Activated naive CD8-positive, alpha-beta T cell treated with anti-CD3 and anti-CD28 coated beads, Interleukin-2, amount 50 U/mL, for 24 hours (primary cell): ENCODE measurements around the gene PALLD.

ENCODE experiments used
- ATAC-seq: fragments of 150-1000 bp; cut with Tn5 transposase; one replicate; pipeline ENCODE4 v1.10.0; 2021
- DNase-seq: peaks from one replicate; pipeline ENCODE4 v3.0.0; 2021
- H3K27ac Mint-ChIP-seq: one replicate; pipeline ENCODE4 v1.8.0; 2021; ENCODE audit warnings: mild to moderate bottlenecking, mixed read lengths
- H3K27me3 Mint-ChIP-seq: one replicate; pipeline ENCODE4 v1.8.0; 2021; ENCODE audit warnings: mixed read lengths
- H3K36me3 Mint-ChIP-seq: one replicate; pipeline ENCODE4 v1.8.0; 2021; ENCODE audit warnings: low read depth, mixed read lengths
- H3K4me1 Mint-ChIP-seq: one replicate; pipeline ENCODE4 v1.8.0; 2021; ENCODE audit warnings: mixed read lengths
- H3K4me3 Mint-ChIP-seq: one replicate; pipeline ENCODE4 v1.8.0; 2021; ENCODE audit warnings: mild to moderate bottlenecking, moderate library complexity, mixed read lengths
- H3K9me3 Mint-ChIP-seq: one replicate; pipeline ENCODE4 v1.8.0; 2021; ENCODE audit warnings: mixed read lengths

The PALLD gene

GRCh38 chr4:168651374-168651773 is 154.5 kb downstream of the PALLD start:
- DNase-seq (no peak), ATAC-seq (no peak)
- Mint-ChIP-seq H3K27ac (no peak overlapping the region), H3K9me3 (no peaks in the 10 kb centered on the region), H3K36me3 (no peaks in the 10 kb centered on the region), H3K4me1 (no peaks in the 10 kb centered on the region), H3K27me3 (peaks cover 14% of the 10 kb centered on the region), H3K4me3 (no peak overlapping the region)

GRCh38 chr4:168651864-168652263 is 155.0 kb downstream of the PALLD start:
- H3K4me1 Mint-ChIP-seq = no peaks in the 10 kb centered on the region
- H3K4me3 Mint-ChIP-seq = no peak overlapping the region
- DNase-seq (no peak), ATAC-seq (no peak)
- no peaks in the 10 kb centered on the region for H3K36me3 Mint-ChIP-seq
- no peaks in the 10 kb centered on the region for H3K9me3 Mint-ChIP-seq
- peaks cover 15% of the 10 kb centered on the region for H3K27me3 Mint-ChIP-seq
- H3K27ac Mint-ChIP-seq = no peak overlapping the region

- Mint-ChIP-seq H3K9me3 (no peaks in the 10 kb centered on the region), H3K4me1 (no peaks in the 10 kb centered on the region), H3K36me3 (no peaks in the 10 kb centered on the region), H3K27ac (no peak overlapping the region), H3K4me3 (no peak overlapping the region), H3K27me3 (peaks cover 17% of the 10 kb centered on the region)
- DNase-seq = no peak
- ATAC-seq = no peak
Observed at GRCh38 chr4:168652755-168653154, 155.9 kb downstream of the PALLD start.

GRCh38 chr4:168654104-168654847 is 157.4 kb downstream of the PALLD start:
- H3K27ac Mint-ChIP-seq = no peak overlapping the region
- ATAC-seq (no peak), DNase-seq (no peak)
- H3K27me3 Mint-ChIP-seq = peaks cover 17% of the 10 kb centered on the region
- no peak overlapping the region for H3K4me3 Mint-ChIP-seq
- no peaks in the 10 kb centered on the region for H3K9me3 Mint-ChIP-seq
- H3K36me3 Mint-ChIP-seq = no peaks in the 10 kb centered on the region
- H3K4me1 Mint-ChIP-seq = no peaks in the 10 kb centered on the region

- H3K4me1 Mint-ChIP-seq = no peaks in the 10 kb centered on the region
- no peak for ATAC-seq
- no peak for DNase-seq
- H3K4me3 Mint-ChIP-seq = no peak overlapping the region
- H3K36me3 Mint-ChIP-seq = no peaks in the 10 kb centered on the region
- peaks cover 17% of the 10 kb centered on the region for H3K27me3 Mint-ChIP-seq
- H3K27ac Mint-ChIP-seq = no peak overlapping the region
- no peaks in the 10 kb centered on the region for H3K9me3 Mint-ChIP-seq
Observed at GRCh38 chr4:168654848-168655174, 158.0 kb downstream of the PALLD start.

- Mint-ChIP-seq H3K4me1 (no peaks in the 10 kb centered on the region), H3K27me3 (peaks cover 16% of the 10 kb centered on the region)
Observed at GRCh38 chr4:168655182-168655581, 158.3 kb downstream of the PALLD start.

DNA sequence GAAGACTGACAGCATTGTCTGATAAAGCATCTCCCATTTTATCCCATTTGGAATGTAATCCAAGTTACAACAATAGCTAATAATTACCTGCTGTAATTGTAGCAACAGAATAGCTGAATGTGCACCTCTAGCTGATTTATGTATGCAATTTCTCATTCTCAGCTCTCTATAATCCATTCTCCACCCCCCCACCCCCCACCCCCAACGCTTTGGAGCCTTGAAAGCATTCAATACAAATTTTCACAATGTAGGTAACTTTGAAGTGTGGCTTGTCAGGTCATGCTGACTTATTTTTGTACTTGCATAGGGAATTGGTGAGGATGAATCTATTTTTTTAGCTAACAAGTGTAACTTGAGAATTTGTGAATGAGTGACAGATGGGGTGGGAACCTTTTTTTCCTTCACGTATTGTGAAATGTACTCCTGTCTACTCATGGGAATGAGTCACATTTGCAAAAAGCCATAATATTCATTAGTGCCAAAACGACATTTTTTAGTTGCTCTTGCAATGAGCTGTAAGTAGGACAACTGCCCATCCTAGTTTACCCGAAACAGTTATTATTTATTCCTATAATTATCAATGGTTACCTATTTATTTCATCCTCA is 159.3 kb downstream of the PALLD start:
- Mint-ChIP-seq H3K27ac (no peak overlapping the region), H3K4me3 (no peak overlapping the region), H3K9me3 (no peaks in the 10 kb centered on the region), H3K27me3 (peaks cover 14% of the 10 kb centered on the region), H3K36me3 (no peaks in the 10 kb centered on the region), H3K4me1 (no peaks in the 10 kb centered on the region)
- DNase-seq (no peak), ATAC-seq (no peak)

More at GRCh38 chr4:168655182-168655581, 158.3 kb downstream of the PALLD start:
- Mint-ChIP-seq H3K4me3 (no peak overlapping the region), H3K27ac (no peak overlapping the region), H3K9me3 (no peaks in the 10 kb centered on the region), H3K36me3 (no peaks in the 10 kb centered on the region)
- DNase-seq (no peak), ATAC-seq (no peak)

DNA sequence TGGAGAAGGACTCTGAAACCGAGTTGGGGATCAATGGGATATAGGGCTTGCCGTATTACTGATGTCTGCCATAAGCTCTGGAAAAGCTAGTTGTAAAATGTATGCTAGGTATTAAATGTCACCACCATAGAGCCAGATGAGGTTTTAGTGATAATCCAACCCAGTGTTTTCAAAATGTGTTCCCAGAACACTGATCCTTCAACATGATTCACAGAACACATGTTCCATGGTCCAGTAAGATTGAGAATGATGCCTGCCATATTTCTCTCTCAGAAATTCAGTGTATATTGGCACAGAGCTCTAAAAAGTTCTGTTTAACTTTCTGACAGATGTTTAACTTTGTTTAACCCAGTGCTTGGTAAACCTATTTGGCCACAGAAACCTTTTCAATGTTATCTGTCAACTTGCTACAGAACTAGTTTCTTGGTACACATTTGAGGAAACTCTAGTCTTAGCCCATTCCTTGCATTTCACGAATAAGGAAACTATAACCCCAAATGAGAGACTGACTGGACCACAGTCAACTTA is 160.2 kb downstream of the PALLD start:
- Mint-ChIP-seq H3K4me3 (no peak overlapping the region), H3K27me3 (peaks cover 10% of the 10 kb centered on the region), H3K36me3 (no peaks in the 10 kb centered on the region), H3K4me1 (no peaks in the 10 kb centered on the region), H3K9me3 (no peaks in the 10 kb centered on the region), H3K27ac (no peak overlapping the region)
- ATAC-seq (no peak), DNase-seq (no peak)

- no peaks in the 10 kb centered on the region for H3K36me3 Mint-ChIP-seq
- peaks cover 12% of the 10 kb centered on the region for H3K27me3 Mint-ChIP-seq
- H3K4me3 Mint-ChIP-seq = no peak overlapping the region
- no peak for DNase-seq
- ATAC-seq = no peak
- no peaks in the 10 kb centered on the region for H3K9me3 Mint-ChIP-seq
- no peaks in the 10 kb centered on the region for H3K4me1 Mint-ChIP-seq
- no peak overlapping the region for H3K27ac Mint-ChIP-seq
Observed at GRCh38 chr4:168658751-168659150, 161.9 kb downstream of the PALLD start.

DNA sequence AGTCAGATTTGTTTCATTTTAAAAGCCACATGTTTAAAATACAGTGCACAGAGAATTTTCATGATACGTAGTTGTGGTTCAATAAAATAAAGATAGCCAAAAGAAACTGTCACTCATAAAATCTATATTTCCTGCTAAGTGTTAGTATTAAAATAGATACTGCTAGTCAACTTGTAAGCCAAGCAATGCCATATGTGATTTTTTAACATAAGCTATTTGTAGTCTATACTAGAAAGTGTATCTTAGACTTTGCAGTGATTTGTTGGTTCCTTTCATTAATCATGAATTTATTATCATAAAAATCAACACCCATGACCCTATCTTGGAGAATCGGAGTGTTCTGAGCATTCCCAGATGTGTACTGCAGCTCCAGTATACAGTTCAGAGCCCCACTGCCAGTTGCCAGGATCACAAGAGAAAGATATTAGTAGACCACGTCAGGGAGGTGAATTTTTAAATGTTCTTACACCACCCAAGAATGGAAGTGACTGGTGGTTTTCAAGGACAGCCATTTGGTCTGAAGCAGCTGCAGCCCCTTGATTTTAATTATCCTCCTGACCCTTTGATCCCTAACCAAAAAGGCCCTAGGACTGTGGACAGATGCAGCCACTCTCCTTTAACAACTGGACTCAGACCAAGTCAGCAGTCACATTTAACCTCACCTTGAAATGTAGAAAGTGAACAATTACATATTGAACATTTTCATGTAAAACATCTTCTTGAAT is 163.1 kb downstream of the PALLD start:
- Mint-ChIP-seq H3K9me3 (no peaks in the 10 kb centered on the region), H3K27ac (no peak overlapping the region), H3K4me1 (no peaks in the 10 kb centered on the region), H3K36me3 (no peaks in the 10 kb centered on the region), H3K27me3 (peaks cover 12% of the 10 kb centered on the region), H3K4me3 (no peak overlapping the region)
- ATAC-seq (no peak), DNase-seq (no peak)

DNA sequence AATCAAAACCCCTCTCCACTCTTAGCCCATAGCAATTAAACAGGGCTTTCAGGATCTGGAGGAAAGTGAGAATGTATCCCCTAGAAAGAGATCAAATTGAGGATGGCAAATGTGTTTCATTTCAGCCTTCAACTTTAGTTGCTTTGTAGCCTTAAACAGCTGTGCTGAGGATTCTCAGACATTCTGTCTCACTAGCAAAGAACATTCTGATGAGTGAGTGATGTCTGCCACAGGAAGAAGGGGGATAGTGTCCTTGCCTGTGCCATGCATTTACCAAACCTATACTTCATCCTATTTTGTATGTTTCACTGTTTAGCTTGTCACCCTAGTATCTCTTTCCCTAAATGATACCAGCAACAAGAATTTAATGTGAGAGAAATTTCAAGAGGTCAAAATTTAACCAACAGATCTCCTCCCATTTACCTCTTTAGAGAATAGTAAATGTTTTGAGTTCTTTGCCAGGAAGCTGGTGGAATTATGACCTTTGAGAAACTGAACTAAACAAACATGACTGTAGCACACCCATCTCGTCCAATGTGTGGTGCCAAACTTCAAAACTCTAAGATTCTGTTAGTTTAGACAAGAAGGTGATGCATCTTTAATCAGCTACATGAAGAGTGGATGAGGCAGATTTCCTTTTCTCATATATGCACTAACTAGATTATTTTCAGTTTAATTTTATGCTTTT is 165.6 kb downstream of the PALLD start:
- DNase-seq = no peak
- Mint-ChIP-seq H3K9me3 (no peaks in the 10 kb centered on the region), H3K4me3 (no peak overlapping the region), H3K36me3 (no peaks in the 10 kb centered on the region), H3K27ac (no peak overlapping the region), H3K27me3 (peaks cover 2% of the 10 kb centered on the region), H3K4me1 (no peaks in the 10 kb centered on the region)
- no peak for ATAC-seq

GRCh38 chr4:168664242-168664891 is 167.5 kb downstream of the PALLD start:
- peaks cover 2% of the 10 kb centered on the region for H3K27me3 Mint-ChIP-seq
- no peak for ATAC-seq
- no peak for DNase-seq
- no peak overlapping the region for H3K27ac Mint-ChIP-seq
- H3K36me3 Mint-ChIP-seq = no peaks in the 10 kb centered on the region
- H3K4me3 Mint-ChIP-seq = no peak overlapping the region
- H3K9me3 Mint-ChIP-seq = no peaks in the 10 kb centered on the region
- H3K4me1 Mint-ChIP-seq = no peaks in the 10 kb centered on the region

- Mint-ChIP-seq H3K9me3 (no peaks in the 10 kb centered on the region), H3K27ac (no peak overlapping the region), H3K36me3 (no peaks in the 10 kb centered on the region), H3K27me3 (peaks cover 2% of the 10 kb centered on the region), H3K4me1 (no peaks in the 10 kb centered on the region), H3K4me3 (no peak overlapping the region)
- ATAC-seq (no peak), DNase-seq (no peak)
Observed at GRCh38 chr4:168666531-168666930, 169.7 kb downstream of the PALLD start.

- H3K36me3 Mint-ChIP-seq = no peaks in the 10 kb centered on the region
- ATAC-seq = no peak
- DNase-seq = no peak
- H3K4me3 Mint-ChIP-seq = no peak overlapping the region
- no peak overlapping the region for H3K27ac Mint-ChIP-seq
- no peaks in the 10 kb centered on the region for H3K4me1 Mint-ChIP-seq
- H3K27me3 Mint-ChIP-seq = peaks cover 2% of the 10 kb centered on the region
- H3K9me3 Mint-ChIP-seq = no peaks in the 10 kb centered on the region
Observed at GRCh38 chr4:168667376-168667775, 170.5 kb downstream of the PALLD start.
